ENCODE data around the gene CHD9.

DNA sequence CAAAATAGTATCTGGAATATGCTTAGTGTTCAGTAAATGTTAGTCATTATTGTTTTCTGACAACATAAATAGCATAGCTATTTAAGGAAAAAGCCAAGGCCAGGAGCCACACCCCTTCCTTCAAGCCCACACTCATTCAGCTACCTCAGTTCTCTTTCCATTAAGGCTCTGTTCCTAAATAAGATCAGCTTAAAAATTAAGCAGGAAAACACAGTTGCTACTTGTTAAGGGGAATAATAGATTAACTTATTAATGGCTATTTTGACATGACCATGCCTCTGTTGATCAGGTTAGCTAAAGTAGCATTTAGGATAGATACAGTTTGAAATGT is 158.1 kb downstream of the CHD9 start:
- TF ChIP-seq, protein P1, sequence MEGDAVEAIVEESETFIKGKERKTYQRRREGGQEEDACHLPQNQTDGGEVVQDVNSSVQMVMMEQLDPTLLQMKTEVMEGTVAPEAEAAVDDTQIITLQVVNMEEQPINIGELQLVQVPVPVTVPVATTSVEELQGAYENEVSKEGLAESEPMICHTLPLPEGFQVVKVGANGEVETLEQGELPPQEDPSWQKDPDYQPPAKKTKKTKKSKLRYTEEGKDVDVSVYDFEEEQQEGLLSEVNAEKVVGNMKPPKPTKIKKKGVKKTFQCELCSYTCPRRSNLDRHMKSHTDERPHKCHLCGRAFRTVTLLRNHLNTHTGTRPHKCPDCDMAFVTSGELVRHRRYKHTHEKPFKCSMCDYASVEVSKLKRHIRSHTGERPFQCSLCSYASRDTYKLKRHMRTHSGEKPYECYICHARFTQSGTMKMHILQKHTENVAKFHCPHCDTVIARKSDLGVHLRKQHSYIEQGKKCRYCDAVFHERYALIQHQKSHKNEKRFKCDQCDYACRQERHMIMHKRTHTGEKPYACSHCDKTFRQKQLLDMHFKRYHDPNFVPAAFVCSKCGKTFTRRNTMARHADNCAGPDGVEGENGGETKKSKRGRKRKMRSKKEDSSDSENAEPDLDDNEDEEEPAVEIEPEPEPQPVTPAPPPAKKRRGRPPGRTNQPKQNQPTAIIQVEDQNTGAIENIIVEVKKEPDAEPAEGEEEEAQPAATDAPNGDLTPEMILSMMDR (IDR thresholded peaks at IDR 0.05; ENCODE audit: low read length) = no peak
- TF ChIP-seq EZH2phosphoT487 (IDR thresholded peaks at IDR 0.05; ENCODE audit: low read length) (no peak), EZH2 (optimal IDR thresholded peaks at IDR 0.05; ENCODE audit: low read depth, low read length) (no peak)

All from MM.1S (cell line).